C4-2B (cell line): ENCODE results near the gene FGGY.

Source experiments
- H3K27ac ChIP-seq: fragments of 450-650 bp; 2 replicates; pipeline ENCODE4 v1.5.1; 2017
- ZFX ChIP-seq: fragments of 450-650 bp; IDR thresholded peaks from 2 replicates; pipeline ENCODE4 v1.6.1; 2017
- TF ChIP-seq, protein P1 (sequence below): fragments of 450-650 bp; conservative IDR thresholded peaks from 2 replicates; pipeline ENCODE4 v1.5.1; 2017; ENCODE audit warnings: mild to moderate bottlenecking

The FGGY gene

GRCh38 chr1:59516881-59517280, 220.0 kb downstream of the FGGY start:
- no peak for TF ChIP-seq ZFX
- TF ChIP-seq, protein P1, sequence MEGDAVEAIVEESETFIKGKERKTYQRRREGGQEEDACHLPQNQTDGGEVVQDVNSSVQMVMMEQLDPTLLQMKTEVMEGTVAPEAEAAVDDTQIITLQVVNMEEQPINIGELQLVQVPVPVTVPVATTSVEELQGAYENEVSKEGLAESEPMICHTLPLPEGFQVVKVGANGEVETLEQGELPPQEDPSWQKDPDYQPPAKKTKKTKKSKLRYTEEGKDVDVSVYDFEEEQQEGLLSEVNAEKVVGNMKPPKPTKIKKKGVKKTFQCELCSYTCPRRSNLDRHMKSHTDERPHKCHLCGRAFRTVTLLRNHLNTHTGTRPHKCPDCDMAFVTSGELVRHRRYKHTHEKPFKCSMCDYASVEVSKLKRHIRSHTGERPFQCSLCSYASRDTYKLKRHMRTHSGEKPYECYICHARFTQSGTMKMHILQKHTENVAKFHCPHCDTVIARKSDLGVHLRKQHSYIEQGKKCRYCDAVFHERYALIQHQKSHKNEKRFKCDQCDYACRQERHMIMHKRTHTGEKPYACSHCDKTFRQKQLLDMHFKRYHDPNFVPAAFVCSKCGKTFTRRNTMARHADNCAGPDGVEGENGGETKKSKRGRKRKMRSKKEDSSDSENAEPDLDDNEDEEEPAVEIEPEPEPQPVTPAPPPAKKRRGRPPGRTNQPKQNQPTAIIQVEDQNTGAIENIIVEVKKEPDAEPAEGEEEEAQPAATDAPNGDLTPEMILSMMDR, result no peak
- H3K27ac ChIP-seq, result peak overlapping the region; percentile 34; the same call in 1 of the 2 replicates

GRCh38 chr1:59520194-59520593, 223.3 kb downstream of the FGGY start:
- no peak for TF ChIP-seq ZFX
- TF ChIP-seq, protein P1, result no peak
- H3K27ac ChIP-seq, result no peak overlapping the region

- H3K27ac ChIP-seq, result no peak overlapping the region
- no peak for TF ChIP-seq ZFX
- TF ChIP-seq, protein P1, result no peak
Observed at GRCh38 chr1:59520827-59521418, 224.0 kb downstream of the FGGY start.

DNA sequence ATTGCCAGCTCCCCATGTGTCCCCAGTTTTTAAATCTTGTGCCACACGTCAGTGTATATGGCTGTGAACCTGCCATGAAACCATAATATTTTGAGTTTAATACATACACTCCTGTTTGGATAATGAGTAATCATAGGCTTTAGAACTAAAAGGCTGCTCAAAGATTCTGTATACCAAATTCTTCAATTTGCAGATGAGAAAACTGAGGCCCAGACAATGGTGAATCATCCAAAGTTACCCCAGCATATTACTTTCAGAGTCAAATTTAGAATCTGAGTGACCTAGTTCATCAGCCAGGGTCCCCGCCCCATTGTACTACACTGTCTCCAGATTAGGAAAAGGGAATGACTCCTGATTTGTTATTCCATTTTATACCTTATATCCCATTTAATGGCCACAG, 224.6 kb downstream of the FGGY start:
- H3K27ac ChIP-seq, result no peak overlapping the region
- no peak for TF ChIP-seq ZFX
- TF ChIP-seq, protein P1, result no peak

- H3K27ac ChIP-seq, result no peak overlapping the region
- TF ChIP-seq, protein P1, result no peak
- TF ChIP-seq ZFX, result no peak
Observed at GRCh38 chr1:59522925-59523505, 226.1 kb downstream of the FGGY start.

- no peak overlapping the region for H3K27ac ChIP-seq
- TF ChIP-seq, protein P1, result no peak
- TF ChIP-seq ZFX, result no peak
Observed at GRCh38 chr1:59523745-59524450, 227.0 kb downstream of the FGGY start.

DNA sequence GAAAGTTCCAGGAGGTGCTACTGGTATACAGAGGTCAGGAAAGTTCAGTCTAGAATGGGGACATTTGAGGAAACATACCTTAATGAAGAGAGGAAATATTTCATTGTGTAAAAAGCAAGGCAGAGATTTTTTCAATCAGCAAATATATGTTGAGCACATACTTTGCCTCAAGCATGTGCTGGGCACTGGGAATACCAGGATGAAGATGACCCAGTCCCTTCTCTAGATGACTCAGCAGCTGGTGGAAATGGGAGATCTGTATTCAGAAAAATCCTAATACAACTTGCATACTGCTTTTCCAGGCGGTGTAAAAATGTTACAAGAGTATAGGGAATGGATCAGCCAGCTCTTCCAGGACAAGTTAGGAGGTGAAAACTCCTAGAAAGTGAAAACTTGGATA, 229.3 kb downstream of the FGGY start:
- H3K27ac ChIP-seq, result no peak overlapping the region

More for the DNA sequence above, 229.3 kb downstream of the FGGY start:
- no peak for TF ChIP-seq ZFX
